ENCODE measurements around the gene CNR1. TPM values are rescaled to one million over a fixed set of nuclear protein-coding genes. Genes with fewer than 3 reads are reported as not detected.
"Not testable (repeated sequence)": the region's sequence is repeated elsewhere in the genome, so short reads cannot be mapped to it uniquely, and the experiment has no call there.

Gene CNR1
- total RNA-seq (not detected), polyA plus RNA-seq (not detected)

DNA sequence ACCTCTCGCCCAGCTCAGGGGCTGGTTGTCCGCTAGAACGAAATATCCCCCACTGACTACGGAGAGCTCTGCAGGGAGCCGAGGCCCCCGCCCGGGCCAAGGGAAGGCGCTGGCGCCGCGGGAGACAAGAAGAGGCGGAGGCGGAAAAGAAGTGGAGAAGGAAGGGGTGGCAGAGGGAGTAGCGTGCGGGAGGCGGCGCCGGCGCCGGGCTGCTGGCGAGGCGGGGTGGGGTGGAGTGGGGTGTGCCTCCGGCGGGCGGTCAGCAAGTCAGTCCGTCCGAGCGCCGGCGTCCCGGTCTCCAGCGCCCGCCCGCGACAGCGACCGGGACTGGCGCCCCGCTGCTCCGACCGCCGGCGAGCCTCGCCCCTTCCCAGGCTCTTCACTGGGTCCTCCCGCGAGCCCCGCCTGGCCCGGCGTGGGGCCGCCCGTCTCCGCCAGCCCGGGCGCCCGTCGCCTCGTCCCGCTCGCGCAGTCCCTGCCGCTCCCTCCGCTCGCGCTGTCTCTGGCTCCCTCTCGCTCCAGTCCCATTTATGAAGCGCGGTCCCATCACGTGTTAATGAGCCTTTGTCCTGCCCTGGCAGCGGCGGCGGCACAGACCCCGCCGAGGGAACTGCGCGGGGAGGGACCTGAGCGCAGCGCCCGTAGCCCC, at the start of gene CNR1:
Gene CNR1 (minus strand): TSS at position 504 of the 649 bp plus-strand sequence. CDS start 21,073 bp downstream, outside the sequence.
- Mint-ChIP-seq H3K27ac (no peak within 1 kb of the TSS), H3K27me3 (peaks cover 43 to 78% of the 10 kb centered on the region in 2 donors), H3K4me1 (peaks cover 11 to 20% (median 13%) of the 10 kb centered on the region in 3 donors), H3K9me3 (peaks cover 0 to 2% (median 0%) of the 10 kb centered on the region in 5 donors), H3K36me3 (peaks cover 0 to 3% (median 0%) of the 10 kb centered on the region in 3 donors), H3K4me3 (peak within 1 kb of the TSS; percentile 55 to 86 (median 67))
- Histone ChIP-seq H3K27me3 (ENCODE audit: insufficient read depth, low read length, poor library complexity, severe bottlenecking) (peaks cover 6% of the 10 kb centered on the region), H3K36me3 (ENCODE audit: insufficient read depth, low read length) (no peaks in the 10 kb centered on the region), H3K9me3 (ENCODE audit: low read length) (no peaks in the 10 kb centered on the region), H3K4me3 (ENCODE audit: low read length) (no peak within 1 kb of the TSS), H3K27ac (ENCODE audit: low read depth, low read length) (no peak within 1 kb of the TSS), H3K4me1 (ENCODE audit: insufficient read depth, low read length) (no peaks in the 10 kb centered on the region)
- POLR2A ChIA-PET = no interaction called here
- DNase-seq = no peak
- CTCF ChIA-PET = no interaction called here

DNA sequence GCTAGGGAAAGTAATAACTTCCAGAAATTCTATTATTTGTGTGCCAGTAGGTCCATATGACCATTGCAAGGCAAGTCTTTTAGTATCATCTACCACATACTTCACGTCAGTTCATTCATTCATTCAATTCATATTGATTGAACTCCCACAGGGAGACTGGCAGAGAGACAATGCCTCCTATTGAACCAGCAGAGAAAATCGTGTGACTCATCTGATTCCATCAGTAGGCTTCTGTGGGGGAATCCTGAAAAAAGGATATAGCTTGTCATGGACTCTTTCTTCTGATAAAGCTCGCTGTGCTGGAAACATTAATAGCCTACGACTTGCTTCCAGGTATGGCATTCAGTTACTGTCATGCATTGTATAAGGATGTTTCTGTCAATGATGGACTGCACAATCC, 45.3 kb upstream of the CNR1 start:
- DNase-seq = no peak
- H3K36me3 ChIP-seq (ENCODE audit: insufficient read depth, low read length) = no peaks in the 10 kb centered on the region
- Mint-ChIP-seq H3K4me1 (no peaks in the 10 kb centered on the region), H3K9me3 (peaks cover 0 to 3% (median 0%) of the 10 kb centered on the region in 5 donors), H3K4me3 (no peak overlapping the region), H3K27ac (no peak overlapping the region), H3K36me3 (no peaks in the 10 kb centered on the region), H3K27me3 (peaks cover 2 to 4% of the 10 kb centered on the region in 2 donors)
- no peak overlapping the region for H3K4me3 ChIP-seq (ENCODE audit: low read length)
- no peak overlapping the region for H3K27ac ChIP-seq (ENCODE audit: low read depth, low read length)
- H3K27me3 ChIP-seq (ENCODE audit: insufficient read depth, low read length, poor library complexity, severe bottlenecking) = no peaks in the 10 kb centered on the region
- POLR2A ChIA-PET = no interaction called here
- H3K9me3 ChIP-seq (ENCODE audit: low read length) = no peaks in the 10 kb centered on the region
- CTCF ChIA-PET = interaction anchor here (1.1 kb wide), 1 partner anchor 9 kb away, joined by 3 read pairs; no protein-coding TSS in a partner anchor
- no peaks in the 10 kb centered on the region for H3K4me1 ChIP-seq (ENCODE audit: insufficient read depth, low read length)

DNA sequence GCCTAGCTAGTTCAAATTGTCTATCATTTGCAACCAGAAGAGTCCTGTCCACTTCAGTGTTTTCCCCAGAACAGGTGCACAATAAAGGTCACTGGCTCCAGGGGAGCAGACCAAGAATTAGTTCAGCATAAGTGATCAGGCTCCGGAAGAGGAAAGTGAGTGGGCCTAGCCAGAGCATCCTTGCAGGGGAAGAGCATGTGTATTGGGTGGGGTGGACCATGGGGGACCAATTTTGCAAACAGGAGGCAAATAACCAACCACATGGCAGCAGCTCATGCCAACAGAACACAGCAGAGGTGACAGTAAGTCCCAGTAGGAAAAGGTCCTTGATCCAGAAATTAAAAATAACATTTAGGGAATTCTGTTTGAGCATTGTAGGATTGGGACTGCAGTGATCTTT, 43.2 kb upstream of the CNR1 start:
- Histone ChIP-seq H3K9me3 (ENCODE audit: low read length) (no peaks in the 10 kb centered on the region), H3K36me3 (ENCODE audit: insufficient read depth, low read length) (no peaks in the 10 kb centered on the region), H3K4me1 (ENCODE audit: insufficient read depth, low read length) (no peaks in the 10 kb centered on the region), H3K27ac (ENCODE audit: low read depth, low read length) (no peak overlapping the region), H3K27me3 (ENCODE audit: insufficient read depth, low read length, poor library complexity, severe bottlenecking) (no peaks in the 10 kb centered on the region), H3K4me3 (ENCODE audit: low read length) (no peak overlapping the region)
- Mint-ChIP-seq H3K9me3 (peaks cover 0 to 7% (median 5%) of the 10 kb centered on the region in 5 donors), H3K4me1 (no peaks in the 10 kb centered on the region), H3K27me3 (peaks cover 2 to 4% of the 10 kb centered on the region in 2 donors), H3K27ac (no peak overlapping the region), H3K36me3 (no peaks in the 10 kb centered on the region), H3K4me3 (no peak overlapping the region)
- POLR2A ChIA-PET = no interaction called here
- DNase-seq = no peak
- CTCF ChIA-PET = no interaction called here

DNA sequence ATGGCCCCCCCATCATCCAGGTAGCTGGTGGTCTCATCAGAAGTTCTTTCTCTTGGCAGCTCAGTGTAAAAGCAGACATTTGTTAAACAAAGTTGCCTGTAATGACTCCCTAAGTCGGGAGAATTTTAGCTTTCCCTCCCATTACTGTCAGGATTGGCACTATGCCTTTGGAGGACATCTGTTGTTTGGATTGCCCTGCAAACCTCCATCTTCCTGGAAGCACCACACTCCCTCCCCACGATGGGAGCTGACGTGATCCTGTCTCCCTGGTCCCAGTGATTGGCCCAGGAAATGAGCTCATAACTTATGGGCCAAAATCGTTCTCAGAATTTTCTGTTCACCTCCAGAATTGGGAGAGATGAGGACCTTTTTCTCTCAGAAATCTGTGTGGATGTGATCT, 42.6 kb upstream of the CNR1 start:
- H3K4me3 ChIP-seq (ENCODE audit: low read length) = no peak overlapping the region
- Mint-ChIP-seq H3K36me3 (no peaks in the 10 kb centered on the region), H3K27ac (peak overlapping the region in 1 of 8 donors; percentile 71), H3K4me1 (no peaks in the 10 kb centered on the region), H3K27me3 (peaks cover 2 to 4% of the 10 kb centered on the region in 2 donors), H3K9me3 (peaks cover 0 to 10% (median 6%) of the 10 kb centered on the region in 5 donors), H3K4me3 (no peak overlapping the region)
- no peaks in the 10 kb centered on the region for H3K36me3 ChIP-seq (ENCODE audit: insufficient read depth, low read length)
- H3K27ac ChIP-seq (ENCODE audit: low read depth, low read length) = no peak overlapping the region
- POLR2A ChIA-PET = no interaction called here
- no peaks in the 10 kb centered on the region for H3K9me3 ChIP-seq (ENCODE audit: low read length)
- no peaks in the 10 kb centered on the region for H3K4me1 ChIP-seq (ENCODE audit: insufficient read depth, low read length)
- CTCF ChIA-PET = no interaction called here
- DNase-seq = no peak
- no peaks in the 10 kb centered on the region for H3K27me3 ChIP-seq (ENCODE audit: insufficient read depth, low read length, poor library complexity, severe bottlenecking)

DNA sequence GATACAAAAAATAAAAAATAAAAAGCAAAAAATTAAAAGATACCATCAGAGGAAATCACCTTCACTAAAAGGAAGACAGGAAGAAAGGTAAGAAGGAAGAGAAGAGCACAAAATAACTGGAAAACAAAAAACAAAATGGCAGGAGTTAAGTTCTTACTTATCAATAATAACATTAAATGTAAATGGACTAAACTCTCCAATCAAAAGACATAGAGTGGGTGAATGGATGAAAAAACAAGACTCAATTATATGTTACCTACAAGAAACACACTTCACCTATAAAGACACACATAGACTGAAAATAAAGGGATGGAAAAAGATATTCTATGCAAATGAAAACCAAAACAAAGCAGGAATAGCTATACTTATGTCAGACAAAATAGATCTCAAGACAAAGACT, 35.6 kb upstream of the CNR1 start:
- H3K36me3 ChIP-seq (ENCODE audit: insufficient read depth, low read length); H3K4me1 Mint-ChIP-seq; H3K27me3 ChIP-seq (ENCODE audit: insufficient read depth, low read length, poor library complexity, severe bottlenecking); H3K27me3 Mint-ChIP-seq; H3K27ac ChIP-seq (ENCODE audit: low read depth, low read length); DNase-seq; H3K36me3 Mint-ChIP-seq; H3K27ac Mint-ChIP-seq; H3K4me3 Mint-ChIP-seq; POLR2A ChIA-PET; H3K4me3 ChIP-seq (ENCODE audit: low read length); CTCF ChIA-PET; H3K4me1 ChIP-seq (ENCODE audit: insufficient read depth, low read length); H3K9me3 ChIP-seq (ENCODE audit: low read length): not testable (repeated sequence)
- peaks cover 10 to 27% (median 15%) of the 10 kb centered on the region in 5 donors for H3K9me3 Mint-ChIP-seq

DNA sequence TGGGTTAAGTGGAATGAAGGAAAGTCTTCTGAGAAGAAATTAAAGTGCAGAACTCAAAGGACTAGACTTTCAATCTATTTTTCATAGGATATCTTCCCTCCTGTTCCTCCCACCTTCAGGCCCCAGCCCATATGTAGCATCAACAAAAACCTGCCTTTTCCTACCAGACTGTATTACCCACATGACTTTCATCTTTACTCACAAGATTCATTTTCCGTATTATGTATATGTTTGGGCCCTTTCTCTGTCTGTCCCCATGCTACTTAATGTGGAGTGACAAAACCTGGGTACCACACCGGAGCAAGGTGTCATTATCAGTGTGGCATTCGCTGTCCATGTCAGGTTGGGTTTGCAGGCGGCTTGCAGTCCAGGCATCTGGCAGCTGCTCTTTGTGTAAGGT, 18.8 kb upstream of the CNR1 start:
- no peak for DNase-seq
- Mint-ChIP-seq H3K27me3 (peaks cover 4 to 11% of the 10 kb centered on the region in 2 donors), H3K4me3 (no peak overlapping the region), H3K4me1 (no peaks in the 10 kb centered on the region), H3K9me3 (peaks cover under 1 to 3% (median 2%) of the 10 kb centered on the region in 5 donors), H3K27ac (no peak overlapping the region), H3K36me3 (no peaks in the 10 kb centered on the region)
- POLR2A ChIA-PET = no interaction called here
- no peaks in the 10 kb centered on the region for H3K27me3 ChIP-seq (ENCODE audit: insufficient read depth, low read length, poor library complexity, severe bottlenecking)
- no peaks in the 10 kb centered on the region for H3K4me1 ChIP-seq (ENCODE audit: insufficient read depth, low read length)
- no peak overlapping the region for H3K4me3 ChIP-seq (ENCODE audit: low read length)
- no peaks in the 10 kb centered on the region for H3K9me3 ChIP-seq (ENCODE audit: low read length)
- CTCF ChIA-PET = no interaction called here
- no peaks in the 10 kb centered on the region for H3K36me3 ChIP-seq (ENCODE audit: insufficient read depth, low read length)
- H3K27ac ChIP-seq (ENCODE audit: low read depth, low read length) = no peak overlapping the region

DNA sequence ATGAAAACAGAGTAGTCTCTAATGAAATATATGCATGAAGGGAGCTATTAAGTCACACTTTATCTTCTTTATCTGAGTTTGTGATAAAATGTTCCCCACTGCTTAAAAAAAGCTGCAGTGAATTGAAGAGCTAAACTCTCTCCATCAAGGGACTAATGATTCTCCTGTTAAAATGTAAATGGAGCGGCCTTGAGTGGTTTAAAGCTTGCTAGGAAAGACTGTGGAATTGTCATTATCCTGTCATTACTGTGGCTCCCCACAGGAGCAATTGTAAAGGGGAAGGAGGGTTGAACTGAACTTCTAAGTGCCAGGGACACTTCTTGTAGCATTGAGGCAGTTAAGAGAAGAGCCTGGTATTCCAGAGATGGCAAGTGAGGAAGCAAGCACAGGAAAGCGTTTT, 17.3 kb upstream of the CNR1 start:
- Mint-ChIP-seq H3K9me3 (peaks cover 0 to 3% (median 0%) of the 10 kb centered on the region in 5 donors), H3K27me3 (peaks cover 4 to 17% of the 10 kb centered on the region in 2 donors), H3K36me3 (no peaks in the 10 kb centered on the region), H3K4me3 (no peak overlapping the region), H3K27ac (no peak overlapping the region), H3K4me1 (no peaks in the 10 kb centered on the region)
- POLR2A ChIA-PET = no interaction called here
- Histone ChIP-seq H3K27me3 (ENCODE audit: insufficient read depth, low read length, poor library complexity, severe bottlenecking) (no peaks in the 10 kb centered on the region), H3K27ac (ENCODE audit: low read depth, low read length) (no peak overlapping the region), H3K4me1 (ENCODE audit: insufficient read depth, low read length) (no peaks in the 10 kb centered on the region), H3K9me3 (ENCODE audit: low read length) (no peaks in the 10 kb centered on the region), H3K4me3 (ENCODE audit: low read length) (no peak overlapping the region), H3K36me3 (ENCODE audit: insufficient read depth, low read length) (no peaks in the 10 kb centered on the region)
- DNase-seq = no peak
- CTCF ChIA-PET = no interaction called here

DNA sequence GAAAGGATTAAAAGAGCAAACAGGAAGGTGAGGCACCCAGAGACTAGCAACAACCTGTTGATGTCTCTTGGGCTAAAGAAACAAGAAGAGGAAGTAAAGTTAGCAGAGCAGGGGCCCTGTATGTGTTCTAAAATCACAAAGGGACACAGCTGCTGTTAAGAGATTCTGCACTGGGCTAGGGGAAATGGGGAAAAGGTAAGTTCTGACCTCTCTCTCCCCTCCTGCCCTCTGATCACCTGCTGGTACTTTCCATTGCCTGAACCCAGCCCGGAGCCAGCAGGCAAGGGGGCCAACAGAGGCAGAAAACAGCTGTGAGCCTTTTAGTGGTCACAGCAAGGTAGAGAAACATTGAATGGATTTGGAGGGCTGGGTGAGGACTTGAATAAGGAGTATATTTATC, 13.5 kb upstream of the CNR1 start:
- Histone ChIP-seq H3K36me3 (ENCODE audit: insufficient read depth, low read length) (no peaks in the 10 kb centered on the region), H3K9me3 (ENCODE audit: low read length) (no peaks in the 10 kb centered on the region), H3K27ac (ENCODE audit: low read depth, low read length) (no peak overlapping the region), H3K4me1 (ENCODE audit: insufficient read depth, low read length) (no peaks in the 10 kb centered on the region), H3K4me3 (ENCODE audit: low read length) (no peak overlapping the region), H3K27me3 (ENCODE audit: insufficient read depth, low read length, poor library complexity, severe bottlenecking) (no peaks in the 10 kb centered on the region)
- H3K9me3 Mint-ChIP-seq = peaks cover 0 to 3% (median 0%) of the 10 kb centered on the region in 5 donors
- ChIA-PET CTCF (interaction anchor here (0.7 kb wide), 1 partner anchor 29 kb away, joined by 3 read pairs; no protein-coding TSS in a partner anchor), POLR2A (no interaction called here)
- DNase-seq = no peak
- H3K4me1 Mint-ChIP-seq = no peaks in the 10 kb centered on the region
- H3K4me3 Mint-ChIP-seq = no peak overlapping the region
- peak overlapping the region in 1 of 8 donors; percentile 87 for H3K27ac Mint-ChIP-seq
- peaks cover 4 to 32% of the 10 kb centered on the region in 2 donors for H3K27me3 Mint-ChIP-seq
- no peaks in the 10 kb centered on the region for H3K36me3 Mint-ChIP-seq
